Measurements from ENCODE around the gene SERPINA5. TPM values are rescaled to one million over a fixed set of nuclear protein-coding genes. Genes with fewer than 3 reads are reported as not detected.

Gene SERPINA5
- total RNA-seq, result not detected

GRCh38 chr14:94581127-94581999 is at the start of gene SERPINA5:
Gene SERPINA5 (plus strand): TSS chr14:94581426. CDS start chr14:94587363, 5,937 bp downstream.
- ChIA-PET POLR2A (no interaction called here), CTCF (no interaction called here)
- no peak within 1 kb of the TSS for H3K4me3 Mint-ChIP-seq
- H3K27ac Mint-ChIP-seq, result no peak within 1 kb of the TSS
- no peaks in the 10 kb centered on the region for H3K36me3 Mint-ChIP-seq (ENCODE audit: low read depth)
- no peak for DNase-seq
- H3K9me3 Mint-ChIP-seq, result no peaks in the 10 kb centered on the region
- H3K27me3 Mint-ChIP-seq, result peaks cover 3% of the 10 kb centered on the region
- H3K4me1 Mint-ChIP-seq, result no peaks in the 10 kb centered on the region

- Mint-ChIP-seq H3K4me3 (no peak overlapping the region), H3K36me3 (ENCODE audit: low read depth) (no peaks in the 10 kb centered on the region), H3K27ac (no peak overlapping the region), H3K4me1 (no peaks in the 10 kb centered on the region), H3K27me3 (peaks cover 14% of the 10 kb centered on the region), H3K9me3 (no peaks in the 10 kb centered on the region)
- CTCF ChIA-PET, result interaction anchor here (1.0 to 1.6 kb wide), 2 partner anchors 16 to 46 kb away, joined by 3 read pairs; no protein-coding TSS in a partner anchor
- no peak for DNase-seq
- POLR2A ChIA-PET, result no interaction called here
These were observed 48.8 kb upstream of the SERPINA5 start for GRCh38 chr14:94532447-94532846.

- H3K36me3 Mint-ChIP-seq (ENCODE audit: low read depth), result no peaks in the 10 kb centered on the region
- no peaks in the 10 kb centered on the region for H3K4me1 Mint-ChIP-seq
- no peak overlapping the region for H3K27ac Mint-ChIP-seq
- H3K27me3 Mint-ChIP-seq, result peaks cover 4% of the 10 kb centered on the region
- ChIA-PET CTCF (no interaction called here), POLR2A (no interaction called here)
- no peak overlapping the region for H3K4me3 Mint-ChIP-seq
- H3K9me3 Mint-ChIP-seq, result no peaks in the 10 kb centered on the region
- DNase-seq, result no peak
These were observed 45.7 kb upstream of the SERPINA5 start for GRCh38 chr14:94535506-94535905.

GRCh38 chr14:94536836-94537235 is 44.4 kb upstream of the SERPINA5 start:
- DNase-seq, result no peak
- Mint-ChIP-seq H3K27ac (no peak overlapping the region), H3K27me3 (peaks cover 3% of the 10 kb centered on the region), H3K4me3 (no peak overlapping the region), H3K9me3 (no peaks in the 10 kb centered on the region), H3K4me1 (no peaks in the 10 kb centered on the region), H3K36me3 (ENCODE audit: low read depth) (no peaks in the 10 kb centered on the region)
- CTCF ChIA-PET, result no interaction called here
- POLR2A ChIA-PET, result no interaction called here

GRCh38 chr14:94538070-94538740 is 43.0 kb upstream of the SERPINA5 start:
- no peaks in the 10 kb centered on the region for H3K36me3 Mint-ChIP-seq (ENCODE audit: low read depth)
- no peak overlapping the region for H3K4me3 Mint-ChIP-seq
- H3K9me3 Mint-ChIP-seq, result no peaks in the 10 kb centered on the region
- H3K27me3 Mint-ChIP-seq, result peaks cover 3% of the 10 kb centered on the region
- DNase-seq, result no peak
- CTCF ChIA-PET, result interaction anchor here (1.7 kb wide), 1 partner anchor 11 kb away, joined by 6 read pairs; no protein-coding TSS in a partner anchor
- POLR2A ChIA-PET, result no interaction called here
- no peaks in the 10 kb centered on the region for H3K4me1 Mint-ChIP-seq
- H3K27ac Mint-ChIP-seq, result no peak overlapping the region

- Mint-ChIP-seq H3K4me1 (no peaks in the 10 kb centered on the region), H3K36me3 (ENCODE audit: low read depth) (no peaks in the 10 kb centered on the region), H3K4me3 (no peak overlapping the region), H3K27me3 (peaks cover 3% of the 10 kb centered on the region), H3K27ac (no peak overlapping the region), H3K9me3 (no peaks in the 10 kb centered on the region)
- DNase-seq, result peak; percentile 1
- ChIA-PET CTCF (interaction anchor here (1.7 kb wide), 1 partner anchor 10 kb away, joined by 6 read pairs; no protein-coding TSS in a partner anchor), POLR2A (no interaction called here)
These were observed 42.0 kb upstream of the SERPINA5 start for GRCh38 chr14:94539181-94539580.

GRCh38 chr14:94540031-94540794 is 41.0 kb upstream of the SERPINA5 start:
- no peak overlapping the region for H3K4me3 Mint-ChIP-seq
- no peaks in the 10 kb centered on the region for H3K9me3 Mint-ChIP-seq
- CTCF ChIA-PET, result interaction anchor here (1.5 kb wide), 1 partner anchor 54 kb away, joined by 3 read pairs; no protein-coding TSS in a partner anchor
- H3K27me3 Mint-ChIP-seq, result peaks cover 3% of the 10 kb centered on the region
- no peaks in the 10 kb centered on the region for H3K4me1 Mint-ChIP-seq
- H3K27ac Mint-ChIP-seq, result no peak overlapping the region
- no peak for DNase-seq
- H3K36me3 Mint-ChIP-seq (ENCODE audit: low read depth), result no peaks in the 10 kb centered on the region
- POLR2A ChIA-PET, result no interaction called here

- Mint-ChIP-seq H3K9me3 (no peaks in the 10 kb centered on the region), H3K4me1 (no peaks in the 10 kb centered on the region), H3K4me3 (no peak overlapping the region), H3K36me3 (ENCODE audit: low read depth) (no peaks in the 10 kb centered on the region), H3K27ac (no peak overlapping the region), H3K27me3 (peaks cover 3% of the 10 kb centered on the region)
- DNase-seq, result no peak
- ChIA-PET POLR2A (no interaction called here), CTCF (interaction anchor here (1.5 kb wide), 1 partner anchor 55 kb away, joined by 3 read pairs; no protein-coding TSS in a partner anchor)
These were observed 39.8 kb upstream of the SERPINA5 start for GRCh38 chr14:94541234-94541975.

GRCh38 chr14:94542111-94542810 is 39.0 kb upstream of the SERPINA5 start:
- Mint-ChIP-seq H3K36me3 (ENCODE audit: low read depth) (no peaks in the 10 kb centered on the region), H3K27me3 (peaks cover 3% of the 10 kb centered on the region), H3K4me1 (no peaks in the 10 kb centered on the region), H3K4me3 (no peak overlapping the region), H3K9me3 (no peaks in the 10 kb centered on the region), H3K27ac (no peak overlapping the region)
- no peak for DNase-seq
- ChIA-PET CTCF (no interaction called here), POLR2A (no interaction called here)

GRCh38 chr14:94542811-94543440 is 38.3 kb upstream of the SERPINA5 start:
- Mint-ChIP-seq H3K9me3 (no peaks in the 10 kb centered on the region), H3K36me3 (ENCODE audit: low read depth) (no peaks in the 10 kb centered on the region), H3K4me3 (no peak overlapping the region), H3K27me3 (peaks cover 1% of the 10 kb centered on the region), H3K27ac (no peak overlapping the region), H3K4me1 (no peaks in the 10 kb centered on the region)
- ChIA-PET POLR2A (no interaction called here), CTCF (no interaction called here)
- no peak for DNase-seq

- H3K9me3 Mint-ChIP-seq, result no peaks in the 10 kb centered on the region
- ChIA-PET CTCF (no interaction called here), POLR2A (no interaction called here)
- DNase-seq, result no peak
- H3K4me3 Mint-ChIP-seq, result no peak overlapping the region
- no peak overlapping the region for H3K27ac Mint-ChIP-seq
- no peaks in the 10 kb centered on the region for H3K36me3 Mint-ChIP-seq (ENCODE audit: low read depth)
- peaks cover 1% of the 10 kb centered on the region for H3K27me3 Mint-ChIP-seq
- no peaks in the 10 kb centered on the region for H3K4me1 Mint-ChIP-seq
These were observed 37.6 kb upstream of the SERPINA5 start for GRCh38 chr14:94543449-94544124.
